Measurements from ENCODE around the gene HTR2B. TPM values are rescaled to one million over a fixed set of nuclear protein-coding genes. Genes with fewer than 3 reads are reported as not detected.
A peak's percentile ranks its signal among the peaks of the same experiment; 100 is the strongest.

Gene HTR2B
- total RNA-seq, 1 donor from 2014 or later = 2.6 TPM

- no peak overlapping the region for H3K4me3 ChIP-seq
- TF ChIP-seq CTCF (IDR thresholded peaks at IDR 0.05) = no peak
- DNase-seq (no peak), ATAC-seq (peak; percentile 49)
- H3K4me1 ChIP-seq = peaks cover under 1% of the 10 kb centered on the region
- no peak overlapping the region for H3K27ac ChIP-seq
- H3K27me3 ChIP-seq = no peaks in the 10 kb centered on the region
- H3K9me3 ChIP-seq = no peaks in the 10 kb centered on the region
- peaks cover 65% of the 10 kb centered on the region for H3K36me3 ChIP-seq
- intact Hi-C loops (cut with DNase I) = no loop called here
These were observed 43.8 kb upstream of the HTR2B start for GRCh38 chr2:231168460-231169139.

GRCh38 chr2:231167745-231168459, 43.1 kb upstream of the HTR2B start:
- Histone ChIP-seq H3K36me3 (peaks cover 65% of the 10 kb centered on the region), H3K27ac (no peak overlapping the region), H3K27me3 (no peaks in the 10 kb centered on the region), H3K4me1 (no peaks in the 10 kb centered on the region), H3K9me3 (no peaks in the 10 kb centered on the region), H3K4me3 (no peak overlapping the region)
- intact Hi-C loops (cut with DNase I) = no loop called here
- no peak for TF ChIP-seq CTCF (IDR thresholded peaks at IDR 0.05)
- ATAC-seq = no peak
- DNase-seq = no peak

- intact Hi-C loops (cut with DNase I) = no loop called here
- Histone ChIP-seq H3K9me3 (no peaks in the 10 kb centered on the region), H3K36me3 (peaks cover 36% of the 10 kb centered on the region), H3K27me3 (no peaks in the 10 kb centered on the region), H3K4me1 (peaks cover 16% of the 10 kb centered on the region), H3K4me3 (no peak overlapping the region), H3K27ac (no peak overlapping the region)
- TF ChIP-seq CTCF (IDR thresholded peaks at IDR 0.05) = no peak
- ATAC-seq = no peak
- no peak for DNase-seq
These were observed 38.7 kb upstream of the HTR2B start for GRCh38 chr2:231163414-231164095.

- H3K27ac ChIP-seq = no peak overlapping the region
These were observed 38.2 kb upstream of the HTR2B start for GRCh38 chr2:231163011-231163410.

GRCh38 chr2:231161877-231162329, 37.1 kb upstream of the HTR2B start:
- ATAC-seq (peak; percentile 45), DNase-seq (no peak)
- no peaks in the 10 kb centered on the region for H3K9me3 ChIP-seq
- intact Hi-C loops (cut with DNase I) = no loop called here
- no peak overlapping the region for H3K4me3 ChIP-seq
- peaks cover 29% of the 10 kb centered on the region for H3K36me3 ChIP-seq
- no peak for TF ChIP-seq CTCF (IDR thresholded peaks at IDR 0.05)
- peaks cover 16% of the 10 kb centered on the region for H3K4me1 ChIP-seq
- H3K27ac ChIP-seq = peak overlapping the region; percentile 69
- no peaks in the 10 kb centered on the region for H3K27me3 ChIP-seq

More at GRCh38 chr2:231163011-231163410, 38.2 kb upstream of the HTR2B start:
- H3K27me3 ChIP-seq = no peaks in the 10 kb centered on the region
- H3K9me3 ChIP-seq = no peaks in the 10 kb centered on the region
- no peak overlapping the region for H3K4me3 ChIP-seq
- peaks cover 40% of the 10 kb centered on the region for H3K36me3 ChIP-seq
- no peak for TF ChIP-seq CTCF (IDR thresholded peaks at IDR 0.05)
- ATAC-seq (no peak), DNase-seq (no peak)
- intact Hi-C loops (cut with DNase I) = no loop called here
- peaks cover 16% of the 10 kb centered on the region for H3K4me1 ChIP-seq
